Measurements from ENCODE around the gene NBEAL2.

NBEAL2 gene

GRCh38 chr3:46978985-46979944 lies at the start of gene NBEAL2:
Gene NBEAL2, plus strand, starts transcription at chr3:46979666. Its CDS starts 196 bp downstream, at chr3:46979862.
- peak; percentile 95 for DNase-seq (ENCODE audit: low read depth)

- no peak for DNase-seq (ENCODE audit: low read depth)
Observed at GRCh38 chr3:46930166-46930944, 49.1 kb upstream of the NBEAL2 start.

GRCh38 chr3:46930945-46931403 lies 48.5 kb upstream of the NBEAL2 start:
- no peak for DNase-seq (ENCODE audit: low read depth)

GRCh38 chr3:46931631-46932331 lies 47.7 kb upstream of the NBEAL2 start:
- no peak for DNase-seq (ENCODE audit: low read depth)

GRCh38 chr3:46932455-46933225 lies 46.8 kb upstream of the NBEAL2 start:
- no peak for DNase-seq (ENCODE audit: low read depth)

- no peak for DNase-seq (ENCODE audit: low read depth)
Observed at GRCh38 chr3:46933261-46933660, 46.2 kb upstream of the NBEAL2 start.

- DNase-seq (ENCODE audit: low read depth): no peak
Observed at GRCh38 chr3:46934072-46934471, 45.4 kb upstream of the NBEAL2 start.

- DNase-seq (ENCODE audit: low read depth): no peak
Observed at GRCh38 chr3:46934498-46935167, 44.8 kb upstream of the NBEAL2 start.

GRCh38 chr3:46935168-46935858 lies 44.2 kb upstream of the NBEAL2 start:
- DNase-seq (ENCODE audit: low read depth): no peak

- no peak for DNase-seq (ENCODE audit: low read depth)
Observed at GRCh38 chr3:46935989-46936558, 43.4 kb upstream of the NBEAL2 start.

- no peak for DNase-seq (ENCODE audit: low read depth)
Observed at GRCh38 chr3:46936733-46937250, 42.7 kb upstream of the NBEAL2 start.

GRCh38 chr3:46938118-46938517 lies 41.3 kb upstream of the NBEAL2 start:
- no peak for DNase-seq (ENCODE audit: low read depth)

- no peak for DNase-seq (ENCODE audit: low read depth)
Observed at GRCh38 chr3:46939578-46940445, 39.7 kb upstream of the NBEAL2 start.

- DNase-seq (ENCODE audit: low read depth): no peak
Observed at GRCh38 chr3:46942076-46942475, 37.4 kb upstream of the NBEAL2 start.

- no peak for DNase-seq (ENCODE audit: low read depth)
Observed at GRCh38 chr3:46942481-46943236, 36.8 kb upstream of the NBEAL2 start.

GRCh38 chr3:46943237-46944187 lies 36.0 kb upstream of the NBEAL2 start:
- no peak for DNase-seq (ENCODE audit: low read depth)

- DNase-seq (ENCODE audit: low read depth): no peak
Observed at GRCh38 chr3:46944191-46944590, 35.3 kb upstream of the NBEAL2 start.
